ENCODE measurements around the gene SPEF2. TPM values are rescaled to one million over a fixed set of nuclear protein-coding genes. Genes with fewer than 3 reads are reported as not detected.
A peak's percentile ranks its signal among the peaks of the same experiment; 100 is the strongest.

SPEF2 gene
- total RNA-seq, 3 donors from 2014 or later, result 3.7 to 6.9 (median 4.2) TPM

DNA sequence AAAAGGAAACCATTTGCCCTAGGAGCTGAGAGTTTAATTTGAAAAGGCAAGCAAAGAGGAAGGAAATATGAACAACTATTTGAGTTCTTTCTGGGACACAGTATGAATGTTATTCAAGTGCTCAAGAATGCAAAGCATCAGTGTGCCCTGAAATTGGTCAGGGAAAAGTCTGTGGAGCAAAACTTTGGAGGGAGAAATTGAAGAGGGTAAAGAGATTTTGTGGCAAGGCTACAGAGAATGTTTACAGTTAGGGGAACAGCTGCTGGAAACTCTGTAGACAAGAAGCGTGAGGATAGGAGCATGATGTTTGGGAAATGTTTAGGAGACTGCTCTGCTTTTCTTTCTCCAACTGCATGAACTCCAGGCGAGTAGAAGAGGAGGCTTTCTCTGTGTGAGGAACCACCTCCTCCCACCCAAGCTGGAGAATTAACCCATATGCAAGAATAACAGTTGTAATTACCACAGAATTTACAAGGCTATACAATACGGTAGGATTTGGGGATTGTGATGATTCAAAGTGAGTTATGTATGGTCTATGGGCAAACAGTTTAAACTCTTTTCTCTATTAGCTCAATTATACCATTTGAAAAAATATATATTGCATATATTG lies 163.6 kb downstream of the SPEF2 start:
- no peaks in the 10 kb centered on the region for H3K4me1 ChIP-seq (ENCODE audit: low read depth)
- no peak overlapping the region for H3K4me3 ChIP-seq
- no peaks in the 10 kb centered on the region for H3K36me3 ChIP-seq (ENCODE audit: low read depth)
- TF ChIP-seq, protein P1, sequence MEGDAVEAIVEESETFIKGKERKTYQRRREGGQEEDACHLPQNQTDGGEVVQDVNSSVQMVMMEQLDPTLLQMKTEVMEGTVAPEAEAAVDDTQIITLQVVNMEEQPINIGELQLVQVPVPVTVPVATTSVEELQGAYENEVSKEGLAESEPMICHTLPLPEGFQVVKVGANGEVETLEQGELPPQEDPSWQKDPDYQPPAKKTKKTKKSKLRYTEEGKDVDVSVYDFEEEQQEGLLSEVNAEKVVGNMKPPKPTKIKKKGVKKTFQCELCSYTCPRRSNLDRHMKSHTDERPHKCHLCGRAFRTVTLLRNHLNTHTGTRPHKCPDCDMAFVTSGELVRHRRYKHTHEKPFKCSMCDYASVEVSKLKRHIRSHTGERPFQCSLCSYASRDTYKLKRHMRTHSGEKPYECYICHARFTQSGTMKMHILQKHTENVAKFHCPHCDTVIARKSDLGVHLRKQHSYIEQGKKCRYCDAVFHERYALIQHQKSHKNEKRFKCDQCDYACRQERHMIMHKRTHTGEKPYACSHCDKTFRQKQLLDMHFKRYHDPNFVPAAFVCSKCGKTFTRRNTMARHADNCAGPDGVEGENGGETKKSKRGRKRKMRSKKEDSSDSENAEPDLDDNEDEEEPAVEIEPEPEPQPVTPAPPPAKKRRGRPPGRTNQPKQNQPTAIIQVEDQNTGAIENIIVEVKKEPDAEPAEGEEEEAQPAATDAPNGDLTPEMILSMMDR (IDR thresholded peaks at IDR 0.05), result no peak
- no peak for ATAC-seq
- H3K9me3 ChIP-seq, result no peaks in the 10 kb centered on the region
- intact Hi-C loops (cut with DNase I, micrococcal nuclease), result no loop called here
- DNase-seq, result no peak

DNA sequence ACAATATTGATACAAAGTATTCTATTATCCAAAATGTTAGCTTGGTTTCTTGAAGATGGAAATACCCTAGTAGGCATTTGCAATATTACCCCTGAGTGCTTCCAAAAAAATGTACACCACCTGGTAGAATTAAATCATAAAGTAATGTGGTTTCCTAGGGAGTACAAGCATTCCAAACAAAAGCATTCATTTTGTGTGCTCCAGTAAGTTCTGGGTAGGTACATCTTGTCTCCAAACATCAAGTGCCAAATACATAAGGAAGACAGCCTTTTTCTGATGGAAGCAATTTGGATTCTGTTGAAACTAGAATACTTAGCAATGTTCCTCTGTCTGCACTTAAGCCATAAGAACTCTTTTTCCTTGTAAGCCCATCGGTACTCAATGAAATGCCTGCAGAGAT lies 165.9 kb downstream of the SPEF2 start:
- DNase-seq (no peak), ATAC-seq (no peak)
- Histone ChIP-seq H3K4me1 (ENCODE audit: low read depth) (no peaks in the 10 kb centered on the region), H3K4me3 (no peak overlapping the region), H3K9me3 (no peaks in the 10 kb centered on the region), H3K36me3 (ENCODE audit: low read depth) (no peaks in the 10 kb centered on the region)
- TF ChIP-seq, protein P1 (IDR thresholded peaks at IDR 0.05), result no peak
- intact Hi-C loops (cut with DNase I, micrococcal nuclease), result no loop called here

DNA sequence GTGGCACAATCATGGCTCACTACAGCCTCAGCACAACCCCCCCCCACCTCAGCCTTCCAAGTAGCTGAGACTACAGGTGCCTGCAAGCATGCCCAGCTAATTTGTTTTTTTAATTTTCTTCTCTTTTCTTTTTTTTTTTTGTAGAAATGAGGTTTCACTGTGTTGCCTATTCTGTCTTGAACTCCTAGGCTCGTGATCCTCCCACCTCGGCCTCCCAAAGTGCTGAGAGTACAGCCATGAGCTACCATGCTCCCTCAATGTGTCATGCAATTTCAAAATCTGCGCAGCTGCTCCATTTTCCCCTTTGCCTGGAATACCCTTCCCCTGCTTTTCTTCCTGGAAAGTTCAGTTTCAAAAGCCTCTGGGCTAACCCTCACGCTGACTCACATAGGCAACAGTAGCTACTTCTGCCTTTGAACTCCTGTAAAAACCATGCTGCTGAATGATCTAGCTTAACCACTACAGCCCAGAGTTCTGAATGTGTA lies 168.0 kb downstream of the SPEF2 start:
- DNase-seq (no peak), ATAC-seq (peak; percentile 20)
- H3K4me1 ChIP-seq (ENCODE audit: low read depth), result no peaks in the 10 kb centered on the region
- H3K36me3 ChIP-seq (ENCODE audit: low read depth), result no peaks in the 10 kb centered on the region
- TF ChIP-seq, protein P1 (IDR thresholded peaks at IDR 0.05), result no peak
- no peak overlapping the region for H3K4me3 ChIP-seq
- intact Hi-C loops (cut with DNase I, micrococcal nuclease), result no loop called here
- no peaks in the 10 kb centered on the region for H3K9me3 ChIP-seq

DNA sequence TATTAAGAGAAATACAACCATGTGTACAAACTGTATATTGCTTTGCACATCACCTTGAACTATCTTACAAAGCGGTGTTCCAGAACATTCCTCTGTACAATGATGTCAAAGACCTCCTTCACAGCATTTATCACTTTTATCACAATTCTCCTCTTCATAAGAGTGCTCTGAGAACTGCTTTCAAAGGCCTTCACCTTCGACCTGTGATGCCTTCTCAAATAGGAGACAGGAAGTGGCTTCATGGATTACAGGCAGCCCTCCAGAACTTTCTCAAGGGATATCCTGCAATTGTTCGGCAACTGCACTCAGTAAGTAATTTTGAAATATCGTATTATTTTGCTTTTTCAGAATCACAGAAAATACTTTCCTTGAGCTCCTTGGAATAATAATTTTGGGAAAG lies 171.1 kb downstream of the SPEF2 start:
- no peak overlapping the region for H3K4me3 ChIP-seq
- no peaks in the 10 kb centered on the region for H3K9me3 ChIP-seq
- ATAC-seq (no peak), DNase-seq (no peak)
- H3K4me1 ChIP-seq (ENCODE audit: low read depth), result no peaks in the 10 kb centered on the region
- H3K36me3 ChIP-seq (ENCODE audit: low read depth), result no peaks in the 10 kb centered on the region
- intact Hi-C loops (cut with DNase I, micrococcal nuclease), result no loop called here
- TF ChIP-seq, protein P1 (IDR thresholded peaks at IDR 0.05), result no peak

DNA sequence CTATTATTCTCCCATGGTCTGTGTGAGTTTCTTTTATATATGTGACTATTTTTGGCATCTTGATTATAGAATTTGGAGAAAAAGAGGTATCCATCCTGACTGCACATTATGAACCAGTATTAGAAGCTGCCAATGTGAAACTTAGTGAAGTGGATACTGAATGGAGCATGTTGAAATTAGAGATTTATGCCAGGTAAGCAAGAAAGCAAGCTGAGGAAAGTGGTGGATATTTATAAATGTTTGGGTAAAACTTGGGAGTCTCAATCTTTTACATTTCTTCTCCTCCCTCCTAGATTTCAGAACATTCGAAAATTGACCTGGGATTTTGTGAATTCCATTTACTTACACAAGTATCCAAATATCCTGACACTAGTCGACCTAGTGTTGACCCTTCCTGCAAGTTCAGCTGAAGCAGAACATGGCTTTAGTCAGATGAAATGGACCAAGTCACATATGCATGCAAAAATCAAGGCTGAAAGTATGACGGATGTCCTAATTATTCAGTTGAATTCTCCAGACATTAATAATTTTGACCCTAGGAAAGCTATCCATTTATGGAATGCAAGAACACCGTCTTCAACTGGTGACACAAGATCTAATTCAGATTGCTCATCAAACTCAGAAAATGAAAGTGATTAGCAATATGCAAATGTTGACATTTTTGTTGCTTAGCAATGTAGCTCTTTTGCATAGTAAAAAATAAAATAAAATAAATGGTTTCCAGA lies 172.2 kb downstream of the SPEF2 start:
- Histone ChIP-seq H3K4me3 (no peak overlapping the region), H3K9me3 (no peaks in the 10 kb centered on the region), H3K4me1 (ENCODE audit: low read depth) (no peaks in the 10 kb centered on the region), H3K36me3 (ENCODE audit: low read depth) (no peaks in the 10 kb centered on the region)
- intact Hi-C loops (cut with DNase I, micrococcal nuclease), result no loop called here
- no peak for ATAC-seq
- no peak for DNase-seq
- TF ChIP-seq, protein P1 (IDR thresholded peaks at IDR 0.05), result no peak
